ENCODE measurements around the gene NFKB1.

GRCh38 chr4:102572452-102572851 lies 71.3 kb downstream of the NFKB1 start:
- TF ChIP-seq CTCF (IDR thresholded peaks at IDR 0.05) (no peak), POLR2A (IDR thresholded peaks at IDR 0.05) (no peak)

All from uterus (tissue), 2 donors.